Islet precursor cell (in vitro differentiated cells): Measurements from ENCODE around the gene NFIC.
"Not testable (repeated sequence)": the region's sequence is repeated elsewhere in the genome, so short reads cannot be mapped to it uniquely, and the experiment has no call there.

ENCODE experiments used
- DNase-seq: peaks from one replicate; pipeline ENCODE4 v3.0.0-alpha.2; 2018

NFIC gene

DNA sequence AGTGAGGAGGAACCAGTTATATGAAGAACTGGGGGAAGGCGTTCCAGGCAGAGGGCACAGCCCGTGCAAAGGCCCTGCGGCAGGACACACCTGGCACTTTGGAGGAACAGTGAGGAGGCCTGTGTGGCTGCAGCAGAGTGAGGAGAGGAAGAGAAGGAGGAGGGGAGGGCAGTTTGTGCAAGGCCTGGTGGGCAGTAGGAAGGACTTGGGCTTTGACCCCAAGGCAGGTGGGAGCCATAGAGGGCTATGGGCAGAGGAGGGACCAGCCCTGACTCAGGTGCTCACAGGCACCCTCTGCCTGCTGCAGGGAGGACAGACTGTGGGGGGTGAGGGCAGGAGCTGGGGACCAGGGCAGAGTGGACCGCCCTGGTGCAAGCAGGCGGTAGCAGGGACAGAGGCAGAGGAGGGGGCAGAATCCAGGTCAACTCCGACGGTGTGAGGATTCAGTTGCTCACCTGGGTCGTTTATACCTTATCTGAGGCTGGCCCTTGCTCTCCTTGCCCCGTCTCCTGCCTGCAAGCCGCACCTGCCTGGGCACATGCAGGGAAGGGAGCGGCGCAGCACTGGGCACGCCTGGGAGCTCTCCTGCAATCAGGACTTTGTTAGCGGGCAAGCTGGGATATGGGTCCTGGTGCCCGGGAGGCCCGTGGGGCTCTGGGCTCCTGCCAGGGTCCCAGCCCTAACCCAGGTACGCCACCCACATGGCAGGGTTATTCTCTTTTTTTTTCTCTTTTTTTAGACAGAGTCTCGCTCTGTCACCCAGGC lies 34.8 kb downstream of the NFIC start:
- no peak for DNase-seq

DNA sequence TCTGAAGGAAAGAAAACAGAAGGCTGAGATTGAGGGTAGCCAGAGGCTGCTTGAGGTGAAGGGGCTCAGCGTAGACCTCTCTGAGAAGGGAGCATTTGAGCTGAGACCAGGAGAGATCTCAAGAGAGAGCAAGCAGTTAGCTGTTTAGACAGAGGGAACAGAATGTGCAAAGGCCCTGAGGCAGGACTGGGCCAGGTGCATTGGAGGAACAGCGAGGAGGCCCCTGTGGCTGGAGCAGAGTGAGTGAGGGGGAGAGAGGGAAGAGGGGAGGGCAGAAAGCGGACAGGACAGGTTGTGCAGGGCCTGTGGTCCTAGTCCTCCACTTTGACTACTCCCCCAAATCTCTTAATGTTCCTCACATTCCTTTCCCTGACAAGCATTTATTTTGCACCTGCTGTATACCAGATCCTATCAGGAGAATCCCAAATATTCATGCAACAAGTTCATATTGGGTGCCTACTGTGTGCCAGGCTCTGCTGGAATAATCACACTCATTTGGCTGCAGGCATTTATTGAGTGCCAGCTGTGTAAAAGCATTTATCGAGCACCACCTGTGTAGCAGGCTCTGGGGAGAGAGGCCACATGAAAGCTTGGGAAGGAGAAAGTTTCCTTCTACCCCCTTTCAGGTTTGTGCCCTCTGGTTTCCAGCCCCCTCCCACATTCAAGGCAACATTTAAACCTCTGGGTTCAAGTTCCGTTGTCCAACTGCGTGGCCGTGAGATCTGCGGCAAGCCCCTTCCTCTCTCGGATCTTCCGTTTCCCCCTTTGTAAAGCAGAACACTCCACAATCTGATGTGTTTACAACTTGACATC lies 36.5 kb downstream of the NFIC start:
- no peak for DNase-seq

- DNase-seq: no peak
These were observed 37.3 kb downstream of the NFIC start for GRCh38 chr19:3403489-3404323.

DNA sequence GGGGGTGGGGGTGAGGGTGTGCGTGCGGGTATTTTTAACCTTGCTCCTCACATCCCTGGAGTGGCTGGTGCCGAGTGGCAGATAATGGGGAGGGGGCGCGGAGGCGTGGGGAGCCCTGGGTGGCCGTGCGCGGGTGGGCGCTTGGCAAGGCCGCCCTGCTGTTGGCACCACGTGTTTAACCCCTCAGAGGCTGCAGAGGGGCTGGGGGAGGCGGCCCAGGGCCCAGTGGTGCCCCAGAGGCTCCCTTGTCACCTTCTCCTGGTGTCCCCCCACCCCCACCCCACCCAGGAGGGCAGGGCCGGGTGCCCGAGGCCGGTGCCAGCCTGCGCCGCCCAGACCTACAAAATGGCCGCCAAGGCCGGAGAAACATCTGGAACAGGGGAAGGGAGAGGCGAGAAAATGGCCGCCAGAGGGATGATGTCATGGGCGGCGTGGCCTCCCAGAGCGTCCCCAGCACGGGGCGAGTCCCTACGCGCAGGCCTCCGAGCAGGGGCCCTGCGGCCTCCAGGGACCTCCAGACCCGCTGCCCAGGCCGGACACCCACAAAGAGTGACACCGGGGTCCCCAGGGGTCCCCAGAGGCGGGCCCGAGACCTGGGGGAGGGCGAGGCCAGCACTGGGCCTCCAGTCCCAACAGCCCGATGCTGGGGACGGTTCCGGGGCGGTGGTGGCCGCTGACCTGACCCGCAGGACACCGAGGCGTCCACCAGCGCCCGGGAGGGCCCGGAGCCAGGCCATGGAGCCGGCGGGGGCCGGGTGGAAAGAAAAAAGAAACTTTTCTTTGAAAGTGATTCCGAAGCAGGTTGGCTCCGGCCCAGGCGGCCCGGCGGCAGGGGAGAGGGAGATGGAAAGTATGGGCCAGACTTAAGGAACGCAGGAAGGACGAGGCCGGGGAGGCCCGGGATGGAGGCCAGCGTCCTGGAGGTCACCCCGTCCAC lies 38.2 kb downstream of the NFIC start:
- no peak for DNase-seq

- DNase-seq: no peak
These were observed 38.9 kb downstream of the NFIC start for GRCh38 chr19:3405261-3405653.

GRCh38 chr19:3406571-3407111 lies 40.3 kb downstream of the NFIC start:
- no peak for DNase-seq

GRCh38 chr19:3407556-3408516 lies 41.5 kb downstream of the NFIC start:
- no peak for DNase-seq

DNA sequence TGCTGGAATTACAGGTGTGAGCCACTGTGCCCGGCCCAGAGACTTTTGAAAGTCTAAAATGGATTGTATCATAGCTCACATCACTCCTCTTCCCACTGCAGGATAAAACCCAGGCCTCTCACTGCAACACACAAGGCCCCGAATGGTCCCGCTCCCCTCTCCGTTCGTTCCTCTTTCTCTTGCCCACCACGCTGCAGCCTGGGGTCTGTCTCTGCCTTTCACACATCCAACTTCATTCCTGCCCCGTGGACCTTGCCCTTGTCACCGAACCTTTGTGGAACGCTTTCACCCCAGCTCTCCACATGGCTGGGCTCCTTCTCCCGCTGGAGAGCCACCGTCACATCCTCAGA lies 42.6 kb downstream of the NFIC start:
- no peak for DNase-seq

- peak; percentile 53 for DNase-seq
These were observed 43.1 kb downstream of the NFIC start for GRCh38 chr19:3409346-3410064.

GRCh38 chr19:3411636-3412035 lies 45.3 kb downstream of the NFIC start:
- peak; percentile 37 for DNase-seq

GRCh38 chr19:3412066-3412465 lies 45.7 kb downstream of the NFIC start:
- no peak for DNase-seq

DNA sequence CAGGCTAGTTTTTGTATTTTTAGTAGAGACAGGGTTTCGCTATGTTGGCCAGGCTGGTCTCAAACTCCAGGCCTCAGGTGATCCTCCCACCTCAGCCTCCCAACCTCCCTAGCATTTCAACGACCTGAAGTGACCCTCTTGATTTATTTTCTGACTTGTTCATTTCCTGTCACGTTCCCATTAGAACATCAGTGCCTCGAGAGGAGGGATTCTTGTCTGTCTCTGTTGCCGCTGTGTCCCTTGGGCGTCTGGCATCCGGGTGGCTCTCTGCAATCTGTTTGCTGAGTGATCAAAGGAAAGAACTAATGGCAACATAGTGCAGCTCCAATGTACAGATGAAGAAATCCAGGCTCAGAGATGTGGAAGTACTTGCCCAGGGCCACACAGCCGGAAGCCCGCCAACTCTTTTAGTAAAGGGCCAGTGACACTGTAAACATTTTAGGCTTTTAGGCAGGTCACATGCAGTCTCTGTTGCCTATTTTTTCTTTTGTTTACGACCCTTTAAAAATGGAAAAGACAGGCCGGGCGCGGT lies 47.5 kb downstream of the NFIC start:
- peak; percentile 72 for DNase-seq

DNA sequence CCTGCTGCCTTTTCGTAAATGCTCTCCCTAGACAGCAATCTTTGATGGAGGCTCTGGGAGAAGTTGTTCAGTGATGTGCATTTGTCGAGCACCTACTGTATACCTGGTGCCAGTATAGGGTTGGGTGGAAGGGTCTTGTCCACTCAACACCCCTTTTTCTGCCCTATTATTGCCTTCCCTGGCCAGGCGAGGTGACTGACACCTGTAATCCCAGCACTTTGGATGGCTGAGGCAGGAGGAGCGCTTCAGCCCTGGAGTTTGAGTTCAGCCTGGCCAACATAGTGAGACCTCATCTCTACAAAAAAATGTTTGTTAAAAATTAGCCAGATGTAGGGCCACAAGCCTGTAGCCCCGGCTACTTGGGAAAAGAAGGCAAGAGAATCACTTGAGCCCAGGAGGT lies 49.3 kb downstream of the NFIC start:
- no peak for DNase-seq

- no peak for DNase-seq
These were observed 53.9 kb downstream of the NFIC start for GRCh38 chr19:3420244-3420755.

DNA sequence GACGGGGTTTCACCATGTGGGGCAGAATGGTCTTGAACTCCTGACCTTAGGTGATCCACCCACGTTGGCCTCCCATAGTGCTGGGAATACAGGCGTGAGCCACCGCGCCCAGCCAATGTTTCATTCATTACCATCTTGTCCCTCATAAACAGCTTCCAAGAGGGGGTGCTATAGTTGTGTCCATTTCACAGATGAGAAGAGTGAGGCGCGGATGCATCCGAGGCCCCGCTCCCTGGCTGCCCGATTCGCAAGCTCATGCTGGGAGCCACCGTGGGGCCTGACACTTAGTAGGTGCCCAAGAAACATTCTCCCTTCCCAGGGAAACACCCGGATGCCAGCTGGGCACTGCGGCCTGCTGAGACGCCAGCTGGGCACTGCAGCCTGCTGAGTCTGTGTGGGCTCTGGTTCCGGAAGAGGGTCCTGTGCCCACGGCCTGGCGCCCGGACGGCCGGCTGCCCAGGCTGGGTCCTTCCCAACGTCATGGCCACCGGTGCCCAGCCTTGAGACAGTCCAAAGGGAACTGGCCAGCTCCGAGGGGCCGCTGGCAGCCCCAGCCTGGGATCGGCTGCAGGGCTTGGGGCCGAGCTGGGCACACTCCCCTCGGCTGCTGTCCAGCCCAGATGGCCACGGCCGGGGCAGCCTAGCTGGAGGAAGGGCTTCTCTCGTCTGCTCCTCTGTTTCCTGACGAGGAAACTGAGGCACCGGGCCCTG lies 54.7 kb downstream of the NFIC start:
- no peak for DNase-seq

GRCh38 chr19:3421656-3422055 lies 55.3 kb downstream of the NFIC start:
- DNase-seq: not testable (repeated sequence)

- peak; percentile 52 for DNase-seq
These were observed 56.9 kb downstream of the NFIC start for GRCh38 chr19:3423183-3423829.

DNA sequence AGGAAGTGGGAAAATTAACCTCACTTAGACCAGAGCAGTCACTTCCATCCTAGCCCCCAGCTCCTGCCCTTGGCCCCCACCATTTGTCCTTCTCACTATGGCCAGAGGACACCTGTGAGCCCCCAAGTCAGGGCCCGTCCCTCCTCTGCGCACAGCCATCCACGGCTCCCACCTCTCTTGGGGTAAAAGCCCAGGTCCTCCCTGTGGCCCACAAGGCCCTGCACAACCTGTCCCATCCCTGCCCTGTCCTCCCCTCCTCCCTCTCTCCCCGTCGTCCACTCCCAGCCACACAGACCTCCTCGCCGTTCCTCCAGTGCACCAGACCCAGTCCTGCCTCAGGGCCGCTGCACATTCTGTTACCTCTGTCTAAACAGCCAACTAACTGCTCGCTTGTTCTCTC lies 60.0 kb downstream of the NFIC start:
- DNase-seq: no peak

DNA sequence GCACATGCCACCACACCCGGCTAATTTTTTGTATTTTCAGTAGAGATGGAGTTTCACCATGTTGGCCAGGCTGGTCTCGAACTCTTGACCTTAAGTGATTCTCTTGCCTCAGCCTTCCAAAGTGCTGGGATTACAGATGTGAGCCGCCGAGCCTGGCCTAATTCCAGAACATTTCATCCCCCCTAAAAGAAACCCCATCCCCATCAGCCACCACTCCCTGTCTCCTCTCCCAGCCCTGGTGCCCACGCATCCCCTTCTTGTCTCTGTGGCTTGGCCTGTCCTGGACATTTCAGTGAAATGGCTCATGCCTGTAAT lies 63.9 kb downstream of the NFIC start:
- not testable (repeated sequence) for DNase-seq
